Liver (tissue), 9 donors: ENCODE data around the gene TMEM248. TPM values are rescaled to one million over a fixed set of nuclear protein-coding genes. Genes with fewer than 3 reads are reported as not detected.

Experiments used
- DNase-seq: peaks from one replicate; pipeline ENCODE4 v3.0.0-alpha.2; 2017; ENCODE audit warnings: low spot score
- H3K27ac ChIP-seq, 2 donors: one replicate each; pipeline ENCODE4 v1.7.0; 2013; ENCODE audit warnings: inconsistent platforms in 2 of 2, low read length in 2 of 2, control low read depth in 1 of 2, low read depth in 1 of 2, mild to moderate bottlenecking in 1 of 2
- H3K27me3 ChIP-seq, 4 donors: one replicate each; pipeline versions ENCODE4 v1.6.1 to v1.7.0; 2013; ENCODE audit warnings: low read length in 3 of 4, inconsistent platforms in 1 of 4, mild to moderate bottlenecking in 1 of 4, moderate library complexity in 1 of 4; ENCODE audit not compliant: control insufficient read depth in 4 of 4, insufficient read depth in 4 of 4
- H3K36me3 ChIP-seq, 4 donors: one replicate each; pipeline versions ENCODE4 v1.6.1 to v1.7.0; 2013; ENCODE audit warnings: low read length in 3 of 4, mild to moderate bottlenecking in 3 of 4, low read depth in 1 of 4, moderate library complexity in 1 of 4; ENCODE audit not compliant: control insufficient read depth in 4 of 4, insufficient read depth in 3 of 4
- H3K4me1 ChIP-seq, 4 donors: one replicate each; pipeline versions ENCODE4 v1.6.1 to v1.7.0; 2013; ENCODE audit warnings: low read length in 3 of 4, mild to moderate bottlenecking in 3 of 4, moderate library complexity in 1 of 4; ENCODE audit not compliant: control insufficient read depth in 4 of 4, insufficient read depth in 4 of 4
- H3K4me3 ChIP-seq, 3 donors: one replicate each; pipeline versions ENCODE4 v1.6.1 to v1.7.0; 2013; ENCODE audit warnings: low read length in 3 of 3, control low read depth in 1 of 3, low read depth in 1 of 3, mild to moderate bottlenecking in 1 of 3
- H3K9ac ChIP-seq, 2 donors: one replicate each; pipeline ENCODE4 v1.7.0; 2013; ENCODE audit warnings: low read length in 2 of 2, mild to moderate bottlenecking in 2 of 2, moderate library complexity in 2 of 2, control low read depth in 1 of 2, low read depth in 1 of 2
- H3K9me3 ChIP-seq, 4 donors: one replicate each; pipeline versions ENCODE4 v1.6.1 to v1.7.0; 2013; ENCODE audit warnings: low read length in 3 of 4; ENCODE audit not compliant: control insufficient read depth in 4 of 4
- ATF3 ChIP-seq: IDR thresholded peaks from 2 replicates; pipeline ENCODE4 v1.6.1; 2016; ENCODE audit warnings: antibody characterized with exemption
- CTCF ChIP-seq: fragments of 150-350 bp; IDR thresholded peaks from 2 replicates; pipeline ENCODE4 v1.5.1; 2017; ENCODE audit warnings: improper control_type of control experiment, low read depth, low read length; ENCODE audit not compliant: missing input control
- EGR1 ChIP-seq, 2 donors: IDR thresholded peaks; 2 replicates each; pipeline ENCODE4 v1.6.1; 2016 to 2018; ENCODE audit warnings: antibody characterized with exemption in 2 of 2, low read depth in 2 of 2
- FOXA1 ChIP-seq: IDR thresholded peaks from 2 replicates; pipeline ENCODE4 v1.6.1; 2016; ENCODE audit warnings: antibody characterized with exemption
- FOXA2 ChIP-seq: IDR thresholded peaks from 2 replicates; pipeline ENCODE4 v1.6.1; 2016; ENCODE audit warnings: antibody characterized with exemption
- GABPA ChIP-seq, 2 donors: IDR thresholded peaks in 1 of 2; conservative IDR thresholded peaks in 1 of 2; 2 replicates each; pipeline ENCODE4 v1.6.1; 2016; ENCODE audit warnings: antibody characterized with exemption in 2 of 2, mild to moderate bottlenecking in 1 of 2, moderate library complexity in 1 of 2
- HNF4A ChIP-seq, 2 donors: conservative IDR thresholded peaks; 2 replicates each; pipeline ENCODE4 v1.6.1; 2016; ENCODE audit warnings: antibody characterized with exemption in 2 of 2, mild to moderate bottlenecking in 2 of 2
- HNF4G ChIP-seq: IDR thresholded peaks from 2 replicates; pipeline ENCODE4 v1.6.1; 2016; ENCODE audit warnings: antibody characterized with exemption
- JUND ChIP-seq, 2 donors: IDR thresholded peaks; 2 replicates each; pipeline ENCODE4 v1.6.1; 2016; ENCODE audit warnings: antibody characterized with exemption in 2 of 2
- MAX ChIP-seq: IDR thresholded peaks from 2 replicates; pipeline ENCODE4 v1.6.1; 2016; ENCODE audit warnings: antibody characterized with exemption
- NR2F2 ChIP-seq: IDR thresholded peaks from 2 replicates; pipeline ENCODE4 v1.6.1; 2016; ENCODE audit warnings: antibody characterized with exemption
- RAD21 ChIP-seq, 2 donors: IDR thresholded peaks; 2 replicates each; pipeline ENCODE4 v1.6.1; 2016; ENCODE audit warnings: antibody characterized with exemption in 2 of 2, mild to moderate bottlenecking in 2 of 2
- RXRA ChIP-seq, 2 donors: IDR thresholded peaks; 2 replicates each; pipeline ENCODE4 v1.6.1; 2017 to 2018; ENCODE audit warnings: antibody characterized with exemption in 2 of 2, mild to moderate bottlenecking in 1 of 2
- SP1 ChIP-seq: IDR thresholded peaks from 2 replicates; pipeline ENCODE4 v1.6.1; 2018; ENCODE audit warnings: antibody characterized with exemption, mild to moderate bottlenecking
- YY1 ChIP-seq: IDR thresholded peaks from 2 replicates; pipeline ENCODE4 v1.6.1; 2016; ENCODE audit warnings: antibody characterized with exemption, mild to moderate bottlenecking
- ZBTB33 ChIP-seq: IDR thresholded peaks from 2 replicates; pipeline ENCODE4 v1.6.1; 2016; ENCODE audit warnings: antibody characterized with exemption
- WGBS: extraction: QIAGEN DNeasy Blood & Tissue Kit; methylation state at CpG from one replicate; pipeline ENCODE4 v1.1.7; 2013; 5-methylcytosine and 5-hydroxymethylcytosine counted together
- polyA plus RNA-seq, 2 donors: library from polyadenylated mRNA; stranded (reverse) in 1 of 2; unstranded in 1 of 2; fragments of 200-250 nt in 1 of 2; fragments of >200 nt in 1 of 2; fragmentation: Nextera tagmentation in 1 of 2; extraction: Ambion mirVana in 1 of 2; gene quantifications; one replicate each; pipeline versions ENCODE4 v1.2.1 to v1.2.3, GENCODE V29; 2013 to 2015
- total RNA-seq, 2 donors: library from RNA; depleted of rRNA; stranded (reverse); fragments of >200 nt; gene quantifications; one replicate each; pipeline ENCODE4 v1.2.3, GENCODE V29; 2014
- donor health status: healthy.
- donor health status: healthy.
- donor health status: healthy.
- donor health status: healthy.
- donor health status: healthy.

The TMEM248 gene
- total and polyA plus RNA-seq, 4 donors, result 31.4 to 45.6 (median 41.6) TPM

- Histone ChIP-seq H3K27me3 (no peaks in the 10 kb centered on the region), H3K4me1 (peaks cover under 1 to 7% (median 2%) of the 10 kb centered on the region in 4 donors), H3K36me3 (peaks cover 0 to 2% (median 0%) of the 10 kb centered on the region in 4 donors), H3K9me3 (no peaks in the 10 kb centered on the region), H3K4me3 (no peak overlapping the region), H3K9ac (no peak overlapping the region), H3K27ac (no peak overlapping the region)
- DNase-seq, result no peak
- 94% methylated on average over 4 of the region's 4 CpGs for WGBS
- TF ChIP-seq ATF3 (no peak), ZBTB33 (no peak), RXRA (IDR thresholded peaks at IDR 0.05) (no peak), NR2F2 (no peak), HNF4G (no peak), EGR1 (IDR thresholded peaks at IDR 0.05; ENCODE audit: low read depth in 2 of 2) (no peak), HNF4A (conservative IDR thresholded peaks at IDR 0.05) (no peak), YY1 (no peak), RAD21 (IDR thresholded peaks at IDR 0.05) (no peak)
Observed at GRCh38 chr7:66928388-66928787, 7.4 kb downstream of the TMEM248 start.

GRCh38 chr7:66929165-66929564 lies 8.1 kb downstream of the TMEM248 start:
- no peaks in the 10 kb centered on the region for H3K9me3 ChIP-seq
- H3K4me1 ChIP-seq, result peaks cover 2 to 5% (median 3%) of the 10 kb centered on the region in 4 donors
- no peak overlapping the region for H3K4me3 ChIP-seq
- H3K27me3 ChIP-seq, result no peaks in the 10 kb centered on the region
- DNase-seq, result no peak
- TF ChIP-seq RXRA (IDR thresholded peaks at IDR 0.05) (no peak), CTCF (no peak), NR2F2 (no peak)
- H3K9ac ChIP-seq, result no peak overlapping the region
- H3K27ac ChIP-seq, result no peak overlapping the region
- peaks cover 0 to 2% (median 0%) of the 10 kb centered on the region in 4 donors for H3K36me3 ChIP-seq
- 96% methylated on average over 8 of the region's 8 CpGs for WGBS

GRCh38 chr7:66929935-66930334 lies 8.9 kb downstream of the TMEM248 start:
- 97% methylated on average over 5 of the region's 5 CpGs for WGBS
- Histone ChIP-seq H3K36me3 (peaks cover 0 to 2% (median 0%) of the 10 kb centered on the region in 4 donors), H3K27me3 (no peaks in the 10 kb centered on the region), H3K9ac (no peak overlapping the region), H3K4me3 (no peak overlapping the region), H3K4me1 (peaks cover 2 to 5% (median 3%) of the 10 kb centered on the region in 4 donors), H3K27ac (no peak overlapping the region), H3K9me3 (no peaks in the 10 kb centered on the region)
- no peak for DNase-seq
- TF ChIP-seq JUND (IDR thresholded peaks at IDR 0.05) (no peak), YY1 (no peak), NR2F2 (no peak), HNF4A (conservative IDR thresholded peaks at IDR 0.05) (no peak), ZBTB33 (no peak), FOXA2 (no peak), CTCF (no peak), SP1 (no peak), FOXA1 (no peak), GABPA (IDR thresholded peaks at IDR 0.05 in 1 of 2, conservative IDR thresholded peaks at IDR 0.05 in 1 of 2) (no peak), RXRA (IDR thresholded peaks at IDR 0.05) (no peak), HNF4G (no peak), MAX (no peak)
